TTC549 (cell line): ENCODE results near the gene ZNF479.
"Not testable (repeated sequence)": the region's sequence is repeated elsewhere in the genome, so short reads cannot be mapped to it uniquely, and the experiment has no call there.

ENCODE experiments used
- FAIRE-seq: peaks from 2 replicates; lab custom pipeline; 2012; peaks lifted over from hg19 to GRCh38; lab: Jason Lieb, UNC

The ZNF479 gene

DNA sequence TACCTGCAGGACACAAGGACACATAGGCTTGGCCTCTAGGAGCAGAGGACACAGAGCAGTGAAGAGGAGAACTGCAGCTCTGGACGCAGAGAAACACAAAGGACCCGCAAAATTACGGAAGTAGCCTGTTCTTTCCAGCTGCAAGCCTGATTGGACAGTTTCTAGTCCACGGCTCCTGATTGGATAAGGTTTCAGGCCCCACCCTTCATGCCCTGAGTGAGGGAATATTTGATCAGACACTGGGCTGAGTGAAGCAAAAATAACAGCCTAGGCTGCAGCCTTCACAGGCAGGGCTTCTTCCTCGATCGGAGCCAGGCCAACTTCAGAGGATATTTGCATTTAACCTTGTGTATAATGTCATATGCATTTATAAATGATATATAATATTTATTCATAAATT lies at the start of gene ZNF479:
Gene ZNF479 (minus strand): TSS at position 101 of the 400 bp plus-strand sequence. CDS start 112 bp downstream, outside the sequence.
- not testable (repeated sequence) for FAIRE-seq

- FAIRE-seq = no peak
These were observed 49.8 kb upstream of the ZNF479 start for GRCh38 chr7:57182031-57182430.

DNA sequence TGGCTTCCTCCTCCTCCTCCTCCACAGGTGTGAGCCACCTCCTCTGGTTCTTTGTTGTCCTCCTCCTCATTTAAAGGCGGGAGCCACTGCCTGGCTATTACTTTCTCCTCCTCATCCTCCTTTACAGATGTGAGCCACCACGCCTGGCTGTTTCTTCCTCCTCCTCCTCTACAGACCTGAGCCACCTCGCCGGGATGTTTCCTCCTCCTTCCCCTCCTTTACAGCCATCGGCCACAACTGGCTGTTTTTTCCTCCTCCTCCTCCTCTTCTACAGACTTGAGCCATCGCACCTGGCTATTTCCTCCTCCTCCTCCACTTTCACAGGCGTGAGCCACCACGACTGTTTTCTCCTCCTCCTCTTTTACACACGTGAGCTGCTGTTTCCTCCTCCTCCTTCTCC lies 49.0 kb upstream of the ZNF479 start:
- FAIRE-seq = no peak

DNA sequence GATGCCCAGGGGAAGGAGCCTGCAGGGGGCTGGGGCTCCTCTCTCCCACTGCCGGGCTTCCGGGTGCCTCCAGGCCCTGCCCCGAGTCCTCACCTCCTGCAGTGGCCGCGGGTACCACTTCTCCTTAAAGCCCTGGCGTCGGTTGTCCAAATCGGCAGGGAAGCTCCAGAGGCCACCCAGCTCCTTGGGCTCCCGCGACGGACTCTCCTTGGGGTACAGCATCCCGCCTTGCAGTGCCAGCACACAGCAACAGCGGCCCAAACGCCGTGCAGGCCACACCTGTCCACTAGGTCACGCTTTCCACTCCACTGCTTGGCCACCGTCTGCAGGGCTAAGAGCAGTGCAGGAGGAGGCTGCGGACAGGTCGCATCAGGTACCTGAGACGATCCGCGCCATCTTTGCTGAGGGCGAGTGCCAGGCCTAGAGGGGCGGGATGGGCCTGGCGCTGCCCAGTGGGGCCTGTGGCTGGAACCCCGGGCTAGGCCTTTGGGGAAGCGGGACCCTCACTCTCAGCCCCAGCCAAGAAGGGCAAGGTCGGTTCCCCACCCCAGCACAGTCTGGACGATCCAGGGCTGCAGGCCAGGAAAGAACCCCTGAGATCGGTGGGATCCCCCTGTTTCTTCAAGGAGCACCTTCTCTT lies 47.7 kb upstream of the ZNF479 start:
- FAIRE-seq = no peak

GRCh38 chr7:57178768-57179139 lies 46.5 kb upstream of the ZNF479 start:
- FAIRE-seq = no peak

DNA sequence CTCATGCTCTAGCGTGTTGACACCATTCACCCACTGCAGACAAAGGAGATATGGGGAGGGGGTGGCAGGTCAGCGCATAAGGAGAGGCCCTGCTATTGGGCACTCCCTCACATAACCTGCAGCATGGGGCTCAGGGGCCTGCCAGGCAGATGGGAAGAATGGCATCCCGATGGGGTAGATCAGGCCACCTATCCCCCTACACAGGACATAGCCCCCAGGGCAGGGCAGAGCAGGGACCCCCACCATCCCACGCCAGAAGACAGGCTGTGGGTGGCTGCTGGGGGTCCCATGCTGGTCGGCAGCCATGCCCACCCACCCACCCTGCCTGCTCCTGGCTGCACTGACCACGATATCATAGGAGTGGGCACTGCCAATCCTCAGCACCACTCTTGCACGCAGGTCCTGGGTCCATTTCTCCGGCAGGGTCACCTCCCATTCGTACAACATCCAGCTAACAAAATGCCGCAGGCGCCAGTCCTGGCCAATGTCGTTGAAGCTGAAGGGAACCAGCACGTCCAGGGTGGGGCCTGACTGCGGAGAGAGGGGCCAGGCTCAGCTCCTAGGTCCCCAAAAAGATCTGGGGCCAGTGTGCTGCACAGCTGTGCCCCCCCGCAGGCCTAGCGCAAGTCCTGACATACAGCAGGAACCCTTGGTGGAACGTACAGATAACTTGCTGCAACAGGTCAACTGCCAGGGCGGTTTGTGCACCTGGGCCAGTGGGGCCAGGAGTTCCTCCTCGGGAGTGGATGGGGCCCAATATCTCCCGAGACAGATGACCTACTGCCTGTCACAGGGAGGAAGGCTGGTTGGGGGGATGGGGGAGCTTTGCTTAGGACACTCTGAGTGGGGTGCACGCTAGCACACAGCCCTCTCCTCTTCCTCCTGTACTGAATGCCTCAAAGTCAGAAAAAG lies 45.9 kb upstream of the ZNF479 start:
- FAIRE-seq = no peak

GRCh38 chr7:57176928-57177635 lies 44.8 kb upstream of the ZNF479 start:
- no peak for FAIRE-seq

DNA sequence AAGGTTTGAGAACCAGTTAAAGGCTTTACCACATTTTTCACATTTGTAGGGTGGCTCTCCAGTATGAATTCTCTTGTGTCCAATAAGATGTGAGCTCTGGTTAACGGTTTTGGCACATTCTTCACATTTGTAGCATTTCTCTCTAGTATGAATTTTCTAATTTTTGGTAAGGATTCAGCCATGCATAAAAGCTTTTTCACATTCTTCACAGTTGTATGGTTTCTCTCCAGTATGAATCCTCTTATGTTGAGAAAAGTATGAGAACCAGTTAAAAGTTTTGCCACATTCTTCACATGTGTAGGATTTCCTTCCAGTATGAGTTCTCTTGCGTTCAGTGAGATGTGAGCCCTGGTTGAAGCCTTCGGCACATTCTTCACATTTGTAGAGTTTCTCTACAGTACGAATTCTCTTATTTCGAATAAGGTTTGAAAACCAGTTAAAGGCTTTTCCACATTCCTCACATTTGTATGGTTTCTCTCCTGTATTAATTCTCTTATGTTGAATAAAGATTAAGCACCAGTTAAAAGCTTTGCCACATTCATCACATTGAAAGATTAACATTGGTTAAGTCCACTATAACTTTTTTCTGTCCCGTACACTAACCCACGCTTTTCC lies 33.2 kb upstream of the ZNF479 start:
- FAIRE-seq = no peak

GRCh38 chr7:57120123-57120784 lies 12.0 kb downstream of the ZNF479 start:
- not testable (repeated sequence) for FAIRE-seq
